NCI-H1930 (cell line): Measurements from ENCODE around the gene STMN3.

ENCODE experiments used
- DNase-seq, 2 experiments: peaks; one replicate each; lab custom pipeline; 2025; lab: John Stamatoyannopoulos, UW

The STMN3 gene

DNA sequence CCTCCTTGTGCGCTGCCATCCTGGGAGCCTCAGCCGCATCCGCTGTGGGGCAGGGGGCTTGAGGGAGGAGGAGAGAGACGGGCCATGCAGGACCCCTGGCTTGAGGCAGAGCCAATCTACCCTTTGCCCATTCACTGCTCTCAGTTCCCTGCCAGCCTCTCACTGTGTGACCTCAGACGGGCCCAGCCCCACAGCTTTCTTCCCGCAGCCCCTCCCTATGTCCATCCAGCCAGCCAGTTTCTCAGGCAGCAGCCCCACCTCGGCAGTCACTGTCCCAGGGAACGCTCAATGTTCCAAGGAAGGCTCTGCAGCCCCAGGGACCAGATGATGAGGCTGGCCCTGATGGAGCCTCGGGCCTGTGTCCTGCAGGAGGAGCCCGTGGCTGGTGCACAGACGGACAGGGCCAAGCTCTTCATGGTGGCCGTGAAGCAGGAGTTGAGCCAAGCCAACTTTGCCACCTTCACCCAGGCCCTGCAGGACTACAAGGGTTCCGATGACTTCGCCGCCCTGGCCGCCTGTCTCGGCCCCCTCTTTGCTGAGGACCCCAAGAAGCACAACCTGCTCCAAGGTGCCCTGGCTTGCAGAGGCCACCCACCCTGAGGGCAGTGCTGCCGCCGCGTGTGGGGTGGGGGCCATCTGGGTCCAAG is 39.3 kb upstream of the STMN3 start:
- DNase-seq = peak in 1 of 2 experiments; percentile 57

DNA sequence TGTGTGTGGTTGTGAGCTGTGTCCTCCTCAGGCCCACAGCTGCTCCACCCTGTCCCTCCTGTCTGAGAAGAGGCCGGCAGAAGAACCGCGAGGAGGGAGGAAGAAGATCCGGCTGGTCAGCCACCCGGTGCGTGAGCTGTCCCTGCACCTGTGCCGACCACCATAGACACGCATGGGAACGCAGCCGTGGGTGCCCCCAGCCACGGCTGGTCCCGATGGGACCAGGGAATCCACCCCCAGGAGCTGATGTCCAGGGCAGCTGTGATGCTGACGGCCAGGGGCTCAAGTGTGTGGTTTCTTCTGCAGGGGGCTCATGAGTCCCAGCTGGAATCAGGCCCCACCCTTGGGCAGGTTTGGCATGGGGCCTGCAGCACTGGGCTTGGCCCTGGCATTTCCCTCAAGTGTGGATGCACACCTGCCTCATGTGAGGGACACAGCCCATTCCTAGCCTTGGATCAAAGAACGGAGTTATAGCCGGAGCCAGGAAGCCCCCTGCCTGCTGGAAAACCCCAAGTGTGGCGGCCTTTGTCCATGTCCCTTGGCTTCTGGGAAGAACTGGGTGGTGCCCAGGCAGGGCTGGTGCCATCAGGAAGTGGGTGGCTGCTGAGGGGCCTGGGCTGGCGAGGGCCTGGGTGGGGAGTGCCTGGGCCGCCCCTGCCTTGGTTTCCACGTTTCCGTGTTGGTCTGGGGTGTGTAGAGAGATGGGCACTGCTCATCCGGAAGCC is 38.6 kb upstream of the STMN3 start:
- DNase-seq = no peak

DNA sequence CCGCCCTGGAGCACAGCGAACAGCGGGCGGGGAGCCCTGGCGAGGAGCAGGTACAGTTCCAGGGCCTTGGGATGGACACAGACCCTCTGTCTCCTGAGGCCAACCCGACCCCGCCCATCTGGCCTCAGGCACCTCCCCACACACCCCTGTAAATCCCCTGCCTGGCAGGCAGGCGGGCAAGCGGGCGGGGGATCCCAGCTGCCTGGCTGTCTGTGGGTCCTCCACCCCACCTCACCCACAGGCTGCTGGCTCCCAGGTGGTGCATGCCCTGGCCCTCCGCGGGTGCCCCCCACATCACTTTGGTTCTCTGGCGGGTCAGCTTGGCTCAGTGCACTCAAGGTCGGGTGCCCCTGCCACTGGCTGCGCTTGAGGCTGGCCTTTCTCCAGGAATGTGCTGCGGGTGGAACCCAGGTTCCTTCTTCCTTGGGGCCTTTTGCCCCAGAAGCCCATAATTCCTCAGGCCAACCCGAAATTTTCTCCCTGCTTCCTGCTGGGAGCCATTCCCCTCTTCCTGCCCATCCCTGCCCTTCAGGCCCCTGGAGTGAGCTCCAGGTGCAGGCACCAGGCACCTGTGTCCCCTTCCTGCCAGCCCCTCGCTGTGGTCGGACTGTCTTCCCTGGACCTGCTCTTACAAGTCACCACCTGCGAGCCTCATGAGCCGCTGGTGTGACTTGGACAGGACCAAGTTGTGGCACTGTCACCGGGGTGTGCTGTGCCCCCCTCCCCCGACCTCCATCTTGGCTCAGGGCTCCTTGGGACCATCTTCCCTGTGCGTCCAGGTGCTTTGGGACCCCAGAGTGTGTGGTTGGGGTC is 37.9 kb upstream of the STMN3 start:
- no peak for DNase-seq

DNA sequence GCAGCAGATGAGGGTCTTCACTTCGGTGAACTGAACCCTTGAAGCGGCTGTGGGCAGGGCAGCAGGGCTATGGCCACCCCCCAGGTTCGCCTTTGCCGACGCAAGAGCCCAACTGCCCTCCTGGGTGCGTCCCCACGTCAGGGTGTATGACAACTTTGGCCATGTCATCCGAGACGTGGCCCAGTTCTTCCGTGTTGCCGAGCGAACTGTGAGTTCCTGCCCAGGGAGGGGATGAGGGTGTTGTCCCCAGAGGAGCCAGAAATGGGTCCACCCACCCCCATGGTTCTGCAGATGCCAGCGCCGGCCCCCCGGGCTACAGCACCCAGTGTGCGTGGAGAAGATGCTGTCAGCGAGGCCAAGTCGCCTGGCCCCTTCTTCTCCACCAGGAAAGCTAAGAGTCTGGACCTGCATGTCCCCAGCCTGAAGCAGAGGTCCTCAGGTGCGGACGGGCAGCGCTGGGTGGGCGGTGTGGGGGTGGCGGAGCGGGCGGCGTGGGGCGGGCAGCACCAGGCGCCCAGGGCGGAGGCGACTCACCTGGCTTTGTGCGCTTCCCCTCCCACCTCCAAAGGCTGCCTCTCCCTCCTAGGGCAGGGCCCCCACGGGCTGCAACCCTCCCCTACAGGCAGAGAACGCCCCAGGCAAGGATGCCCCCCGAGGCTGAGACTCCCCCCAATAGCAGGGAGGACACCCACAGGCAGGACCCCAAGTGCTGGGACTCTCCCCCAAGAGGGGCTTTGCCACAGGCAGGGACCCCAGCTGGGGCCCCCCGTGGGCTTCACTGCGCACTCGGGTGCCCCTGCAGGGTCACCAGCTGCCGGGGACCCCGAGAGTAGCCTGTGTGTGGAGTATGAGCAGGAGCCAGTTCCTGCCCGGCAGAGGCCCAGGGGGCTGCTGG is 37.0 kb upstream of the STMN3 start:
- DNase-seq = no peak

DNA sequence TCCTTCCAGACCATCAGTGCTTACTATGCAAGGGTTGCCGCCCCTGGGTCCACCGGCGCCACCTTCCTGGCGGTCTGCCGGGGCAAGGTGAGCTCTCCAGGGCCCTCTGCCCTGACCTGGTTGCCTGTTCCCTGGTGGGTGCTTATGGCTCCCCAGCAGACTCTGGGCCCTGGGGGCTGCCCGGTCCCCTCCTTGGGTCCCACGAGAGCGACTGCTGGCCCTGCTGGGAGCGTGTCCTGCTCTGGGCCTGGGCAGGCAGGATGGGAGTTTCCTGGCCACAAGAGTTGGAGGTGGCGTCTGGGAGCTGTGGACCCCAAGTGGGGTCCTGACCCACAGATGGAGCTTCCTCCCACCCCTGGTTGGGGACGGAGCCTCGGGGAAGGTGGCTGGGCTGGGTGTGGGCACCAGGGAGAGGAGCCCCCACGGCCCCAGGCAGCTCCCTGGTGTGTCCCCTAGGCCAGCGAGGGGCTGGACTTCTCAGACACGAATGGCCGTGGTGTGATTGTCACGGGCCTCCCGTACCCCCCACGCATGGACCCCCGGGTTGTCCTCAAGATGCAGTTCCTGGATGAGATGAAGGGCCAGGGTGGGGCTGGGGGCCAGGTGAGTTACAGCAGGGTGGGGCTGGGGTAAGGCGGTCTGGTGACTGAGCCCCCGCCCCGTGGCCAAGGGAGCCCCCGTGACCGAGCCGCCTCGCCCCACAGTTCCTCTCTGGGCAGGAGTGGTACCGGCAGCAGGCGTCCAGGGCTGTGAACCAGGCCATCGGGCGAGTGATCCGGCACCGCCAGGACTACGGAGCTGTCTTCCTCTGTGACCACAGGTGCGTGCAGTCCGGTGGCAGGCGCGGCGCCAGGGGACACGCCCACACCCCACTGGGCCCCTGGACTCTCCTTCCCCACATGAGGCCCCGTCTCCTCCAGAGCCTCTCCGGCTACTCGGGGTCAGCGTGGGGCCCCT is 36.1 kb upstream of the STMN3 start:
- no peak for DNase-seq

DNA sequence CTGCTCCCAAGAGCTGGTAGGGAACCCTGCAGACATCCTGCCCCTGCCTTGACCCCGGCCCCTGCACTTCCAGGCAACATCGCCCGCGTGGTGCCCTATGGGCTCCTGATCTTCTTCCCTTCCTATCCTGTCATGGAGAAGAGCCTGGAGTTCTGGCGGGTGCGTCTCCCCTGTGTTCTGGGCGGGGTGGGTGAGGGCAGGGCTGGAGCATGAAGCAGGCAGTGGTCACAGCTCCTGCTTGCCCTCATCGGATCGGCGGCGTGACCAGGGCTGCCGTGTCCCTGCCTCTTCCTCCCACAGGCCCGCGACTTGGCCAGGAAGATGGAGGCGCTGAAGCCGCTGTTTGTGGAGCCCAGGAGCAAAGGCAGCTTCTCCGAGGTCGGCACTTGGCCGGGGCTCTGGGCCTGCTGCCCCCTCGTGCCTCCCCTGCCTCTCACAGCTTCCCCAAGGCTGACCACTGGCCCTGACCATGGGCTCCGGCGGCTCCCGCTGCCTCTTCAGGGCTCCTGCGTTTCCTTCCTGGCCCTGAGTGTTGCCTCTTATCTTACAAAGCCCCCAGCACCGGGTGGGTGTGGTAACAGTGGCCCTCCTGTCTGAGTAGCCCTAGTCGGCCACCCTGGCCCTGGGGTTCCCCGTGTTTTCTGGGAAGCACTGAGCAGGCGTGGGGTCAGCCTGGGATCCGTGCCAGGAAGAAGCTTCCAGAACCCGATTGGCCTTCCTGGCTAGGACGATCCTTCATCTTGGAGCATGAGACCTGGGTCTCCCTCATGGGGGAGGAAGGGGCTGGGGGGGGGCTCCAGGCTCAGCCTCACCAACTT is 35.2 kb upstream of the STMN3 start:
- no peak for DNase-seq

DNA sequence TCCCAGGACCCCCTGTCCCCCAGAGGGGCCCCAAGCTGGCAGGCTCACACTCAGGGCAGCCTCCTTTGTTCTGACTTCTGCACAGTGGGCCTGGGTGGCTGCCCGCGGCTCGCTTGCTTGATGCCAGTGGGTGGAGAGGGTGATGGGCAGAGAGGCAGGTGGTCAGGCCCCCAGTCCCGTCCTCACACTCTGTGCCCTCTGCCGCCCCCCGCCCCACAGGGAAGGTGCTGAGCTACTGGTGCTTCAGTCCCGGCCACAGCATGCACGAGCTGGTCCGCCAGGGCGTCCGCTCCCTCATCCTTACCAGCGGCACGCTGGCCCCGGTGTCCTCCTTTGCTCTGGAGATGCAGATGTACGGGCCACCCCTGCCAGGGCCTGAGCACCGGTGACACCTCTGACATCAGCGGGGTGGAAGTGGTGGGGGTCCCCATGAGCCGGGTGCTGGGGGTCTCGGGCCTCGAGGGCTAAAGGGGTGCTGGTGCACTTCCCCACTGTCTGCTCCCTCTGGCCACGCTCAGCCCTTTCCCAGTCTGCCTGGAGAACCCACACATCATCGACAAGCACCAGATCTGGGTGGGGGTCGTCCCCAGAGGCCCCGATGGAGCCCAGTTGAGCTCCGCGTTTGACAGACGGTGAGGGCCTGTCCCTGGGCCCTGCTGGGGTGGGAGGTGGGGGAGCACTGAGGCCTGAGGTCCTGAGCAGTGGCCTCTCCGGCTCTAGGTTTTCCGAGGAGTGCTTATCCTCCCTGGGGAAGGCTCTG is 34.4 kb upstream of the STMN3 start:
- DNase-seq = no peak

DNA sequence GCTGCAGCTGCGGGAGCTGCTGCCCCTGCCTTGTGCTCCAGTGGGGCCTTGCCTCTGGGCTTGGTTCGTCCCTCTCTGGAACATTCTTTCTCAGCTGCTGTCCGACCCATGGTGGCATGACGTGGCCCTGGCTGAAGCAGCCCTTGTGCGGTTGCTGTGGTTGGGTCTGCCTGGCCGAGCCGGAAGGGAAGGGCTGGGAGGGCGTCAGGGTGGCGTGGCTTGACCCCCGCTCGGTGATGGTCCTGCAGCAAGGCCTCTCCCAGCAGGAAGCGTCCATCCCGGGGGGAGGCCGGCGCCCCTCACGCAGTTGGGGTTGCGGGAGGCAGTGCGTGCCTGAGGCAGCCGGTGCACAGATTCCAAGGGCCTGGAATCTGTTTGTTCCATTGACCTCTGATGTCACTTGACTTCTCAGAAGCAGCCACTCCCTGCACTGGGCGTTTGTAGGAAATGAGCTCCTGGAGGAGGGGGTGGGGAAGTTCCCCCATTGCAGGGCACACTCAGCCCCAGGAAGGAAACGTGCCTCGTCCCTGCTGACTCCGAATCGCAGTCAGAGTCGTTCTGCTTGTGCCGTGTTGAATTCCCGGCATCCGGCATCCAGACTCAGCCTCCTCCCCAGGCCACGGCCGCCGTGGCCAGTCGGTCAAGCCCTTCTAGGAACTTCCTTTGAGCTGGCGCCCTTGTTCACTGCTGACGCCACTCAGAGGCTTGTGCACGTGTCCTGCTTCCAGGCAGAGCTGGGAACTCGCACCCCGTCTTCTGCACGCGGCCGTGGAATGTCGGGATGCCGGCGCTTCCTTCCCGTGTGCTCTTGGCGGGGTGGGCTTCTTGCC is 33.5 kb upstream of the STMN3 start:
- DNase-seq = no peak

DNA sequence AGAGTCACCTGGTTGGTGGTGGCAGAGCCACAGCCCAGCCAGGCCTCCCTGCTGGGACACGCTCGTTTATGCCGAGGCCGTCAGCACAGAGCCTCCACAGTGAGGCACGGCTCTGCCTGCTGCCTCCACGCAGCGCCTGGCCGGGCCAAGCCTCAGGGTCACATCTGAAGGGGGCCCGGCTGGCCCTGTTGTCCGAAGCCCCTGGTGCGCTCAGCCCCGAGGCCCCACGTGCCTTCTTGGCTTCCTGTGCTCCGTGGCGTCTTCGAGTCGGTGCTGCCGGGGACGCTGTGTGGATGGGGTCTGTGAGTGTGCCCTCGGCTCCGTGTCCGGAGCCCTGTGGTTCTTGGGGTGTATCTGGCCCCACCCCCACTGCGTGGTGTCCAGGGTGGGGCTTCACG is 32.9 kb upstream of the STMN3 start:
- DNase-seq = no peak

DNA sequence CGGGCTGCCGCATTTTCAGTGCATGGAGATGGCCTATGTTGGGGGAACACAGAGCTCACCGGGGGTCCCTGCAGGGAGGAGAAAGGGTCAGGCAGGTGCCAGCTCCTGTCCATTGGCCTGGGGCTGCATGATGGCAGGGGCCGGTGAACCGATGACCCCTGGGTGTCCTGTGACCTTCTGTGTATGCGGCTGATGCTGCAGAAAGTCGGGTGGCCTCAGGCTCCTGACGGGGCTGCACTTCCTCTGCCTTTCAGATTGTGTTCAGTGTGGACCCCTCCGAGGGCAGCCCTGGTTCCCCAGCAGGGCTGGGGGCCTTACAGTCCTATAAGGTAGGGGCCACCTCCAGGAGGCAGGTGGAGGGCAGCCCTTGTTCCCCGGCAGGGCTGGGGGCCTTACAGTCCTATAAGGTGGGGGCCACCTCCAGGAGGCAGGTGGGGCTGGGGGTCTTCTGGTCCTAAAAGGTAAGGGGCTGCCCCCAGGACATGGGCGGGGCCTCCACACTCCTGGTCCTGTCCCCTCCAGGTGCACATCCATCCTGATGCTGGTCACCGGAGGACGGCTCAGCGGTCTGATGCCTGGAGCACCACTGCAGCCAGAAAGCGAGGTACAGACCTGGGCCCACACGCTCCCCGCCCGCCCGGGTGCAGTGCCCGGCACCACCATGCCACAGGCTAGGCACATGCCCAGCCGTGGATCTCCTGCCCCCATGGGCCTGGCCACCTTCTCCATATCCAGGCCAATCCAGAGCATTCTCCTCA is 32.2 kb upstream of the STMN3 start:
- DNase-seq = no peak

DNA sequence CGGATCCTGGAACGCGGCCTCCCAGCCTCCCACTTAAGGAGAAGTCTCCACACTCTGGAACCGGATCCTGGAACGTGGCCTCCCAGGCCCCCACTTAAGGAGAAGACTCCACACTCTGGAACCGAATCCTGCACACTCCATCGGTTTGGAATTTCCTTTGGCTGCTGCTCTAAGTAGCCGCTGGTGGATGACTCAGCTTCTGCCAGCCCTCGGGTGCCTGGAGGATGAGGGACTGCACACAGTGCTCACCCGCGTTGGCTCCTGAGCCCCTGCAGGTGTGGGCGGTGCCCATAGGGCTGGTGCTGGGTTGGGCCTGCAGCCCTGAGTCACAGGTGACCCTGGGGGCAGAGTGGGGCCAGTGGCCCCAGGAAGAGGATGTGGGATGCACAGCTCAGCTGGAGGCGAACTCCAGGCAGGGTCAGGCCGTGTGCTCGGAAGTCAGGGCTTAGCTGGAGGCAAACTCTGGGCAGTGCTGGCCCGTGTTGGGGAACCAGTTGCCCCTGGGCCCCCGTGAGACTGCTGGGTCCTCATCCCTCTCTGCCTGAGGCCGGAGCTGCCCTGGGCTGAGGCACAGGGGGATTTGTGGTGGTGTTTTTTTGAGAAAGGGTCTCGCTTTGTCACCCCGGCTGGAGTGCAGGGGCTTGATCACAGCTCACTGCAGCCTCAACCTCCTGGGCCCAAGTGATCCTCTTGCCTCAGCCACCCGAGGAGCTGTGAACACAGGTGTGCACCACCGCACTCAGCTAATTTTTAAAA is 29.3 kb upstream of the STMN3 start:
- DNase-seq = no peak

DNA sequence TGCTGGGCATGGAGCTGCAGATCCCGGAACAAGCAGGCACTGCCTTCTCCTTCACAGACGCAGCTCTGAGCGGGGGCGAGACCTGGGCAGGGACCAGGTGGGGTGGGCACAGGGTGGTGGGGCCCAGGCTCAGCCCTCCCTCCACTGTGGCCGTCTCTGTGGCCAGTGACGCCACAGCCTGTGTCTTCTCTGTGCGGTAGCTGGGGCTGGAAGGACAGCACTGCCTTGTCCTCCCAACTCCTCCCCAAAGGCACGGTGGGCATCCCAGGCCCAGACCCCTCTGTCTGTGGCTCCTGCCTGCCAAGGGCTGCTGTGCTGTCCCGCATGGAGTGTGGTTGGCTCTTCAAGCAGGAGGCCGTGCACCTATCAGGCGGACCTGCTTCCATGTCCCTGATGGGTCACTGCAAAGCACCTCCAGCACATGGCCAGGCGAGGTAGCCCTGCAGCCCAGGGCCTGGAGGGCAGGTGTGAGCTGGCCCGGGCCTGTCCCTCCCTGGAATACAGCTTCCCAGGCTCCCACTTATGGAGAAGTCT is 28.5 kb upstream of the STMN3 start:
- DNase-seq = no peak

DNA sequence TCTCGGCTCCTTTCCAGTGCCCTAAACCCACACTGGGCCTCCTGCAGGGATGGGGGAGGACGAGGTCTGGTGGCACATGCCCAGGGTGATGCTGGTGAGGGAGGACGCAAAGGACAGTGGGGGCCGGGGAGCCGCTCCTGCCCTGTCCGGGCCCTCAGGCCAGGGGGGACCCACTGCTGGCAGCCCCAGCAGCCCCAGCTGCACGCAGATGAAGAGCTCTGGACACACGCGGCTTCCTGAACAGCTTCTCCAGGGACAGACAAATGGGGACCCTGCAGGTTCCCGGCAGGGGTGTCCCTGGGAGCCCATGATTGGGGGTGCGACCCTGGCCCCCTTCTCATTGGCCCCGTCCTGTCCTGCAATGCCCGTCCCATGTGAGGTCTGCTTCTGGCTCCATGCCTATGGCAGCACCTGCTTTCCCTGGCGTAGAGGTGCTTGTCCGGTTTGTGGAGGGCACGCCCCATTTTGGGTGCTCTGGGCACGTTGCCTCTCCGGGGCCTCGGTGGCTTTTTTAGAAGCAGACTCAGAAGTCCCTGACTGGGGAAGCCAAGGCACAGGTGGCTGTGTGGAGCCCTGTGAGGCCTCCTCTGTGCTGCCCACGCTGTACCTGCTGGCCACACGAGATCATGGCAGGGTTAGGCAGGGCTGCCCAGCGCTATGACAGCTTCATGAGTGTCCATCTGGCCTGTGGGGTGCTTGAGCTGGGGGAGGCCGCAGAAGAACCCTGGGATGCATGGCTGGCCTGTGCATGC is 27.8 kb upstream of the STMN3 start:
- DNase-seq = no peak

DNA sequence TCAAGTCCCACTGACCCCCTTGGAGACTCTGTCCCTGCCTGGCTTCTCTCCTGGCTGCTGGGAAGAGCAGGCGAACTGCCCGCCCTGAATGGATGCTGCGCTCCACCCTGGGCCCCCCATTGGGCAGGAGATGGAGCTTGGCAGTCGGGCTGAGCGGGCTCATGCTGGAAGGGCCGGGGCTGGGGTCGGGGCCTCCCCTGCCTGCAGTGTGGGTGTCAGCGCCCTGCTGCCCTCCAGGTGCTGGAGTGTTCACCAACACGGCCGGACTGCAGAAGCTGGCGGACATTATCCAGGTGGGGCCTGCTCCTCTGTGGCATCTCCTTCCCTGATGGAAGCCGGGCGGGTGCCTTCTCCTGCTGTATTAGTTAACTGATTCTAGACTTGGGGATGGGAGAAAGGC is 27.2 kb upstream of the STMN3 start:
- no peak for DNase-seq

DNA sequence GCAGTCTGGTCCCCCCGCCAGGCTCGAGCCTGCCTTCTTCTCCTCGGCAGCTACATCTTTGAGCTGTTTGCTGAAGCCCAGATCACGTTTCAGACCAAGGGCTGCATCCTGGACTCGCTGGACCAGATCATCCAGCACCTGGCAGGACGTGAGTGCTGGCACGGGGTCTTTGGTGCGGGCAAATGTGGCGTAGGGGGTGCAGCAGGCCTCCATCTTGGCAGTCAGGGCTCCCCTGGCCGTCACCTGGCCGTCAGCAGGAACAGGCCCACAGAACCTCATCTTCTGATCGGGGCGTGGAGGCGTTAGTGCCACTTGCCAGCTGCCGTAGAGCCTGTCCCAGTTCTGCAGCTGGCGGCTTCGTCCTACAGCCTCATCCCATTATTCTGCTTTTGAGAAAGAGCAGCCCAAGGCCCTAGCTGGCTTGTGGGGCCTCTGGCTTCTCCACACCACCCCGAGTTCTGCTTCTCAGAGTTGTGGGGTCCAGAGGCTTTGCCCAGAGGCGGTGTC is 26.6 kb upstream of the STMN3 start:
- no peak for DNase-seq
